Germinal center (tissue), 1 donor: ENCODE results near the gene RNF5.
A peak's percentile ranks its signal among the peaks of the same experiment; 100 is the strongest.
"Not testable (repeated sequence)": the region's sequence is repeated elsewhere in the genome, so short reads cannot be mapped to it uniquely, and the experiment has no call there.

ENCODE experiments used
- DNase-seq: peaks from one replicate; pipeline ENCODE4 v3.0.0; 2012; ENCODE audit warnings: mixed read lengths, low spot score

RNF5 gene

GRCh38 chr6:32210191-32210601 is 32.0 kb downstream of the RNF5 start:
- no peak for DNase-seq

- not testable (repeated sequence) for DNase-seq
Observed at GRCh38 chr6:32211432-32211831, 33.2 kb downstream of the RNF5 start.

- DNase-seq: no peak
Observed at GRCh38 chr6:32212076-32212760, 34.0 kb downstream of the RNF5 start.

GRCh38 chr6:32213649-32214048 is 35.4 kb downstream of the RNF5 start:
- DNase-seq: no peak

GRCh38 chr6:32214126-32214525 is 35.9 kb downstream of the RNF5 start:
- no peak for DNase-seq

- no peak for DNase-seq
Observed at GRCh38 chr6:32215617-32216016, 37.4 kb downstream of the RNF5 start.

GRCh38 chr6:32216285-32216684 is 38.1 kb downstream of the RNF5 start:
- no peak for DNase-seq

- no peak for DNase-seq
Observed at GRCh38 chr6:32216998-32217397, 38.8 kb downstream of the RNF5 start.

GRCh38 chr6:32218167-32218566 is 40.0 kb downstream of the RNF5 start:
- no peak for DNase-seq

- no peak for DNase-seq
Observed at GRCh38 chr6:32220021-32220420, 41.8 kb downstream of the RNF5 start.

- DNase-seq: no peak
Observed at GRCh38 chr6:32222333-32223230, 44.4 kb downstream of the RNF5 start.

GRCh38 chr6:32223258-32224235 is 45.3 kb downstream of the RNF5 start, which contains the start of gene NOTCH4:
TSS of gene NOTCH4 (minus strand) at chr6:32224067. CDS start at chr6:32223928, 139 bp downstream.
- DNase-seq: no peak

GRCh38 chr6:32224696-32225095 is 46.5 kb downstream of the RNF5 start:
- peak; percentile 46 for DNase-seq

GRCh38 chr6:32226434-32226833 is 48.2 kb downstream of the RNF5 start:
- peak; percentile 40 for DNase-seq
